ENCODE data around the gene IL10RB. TPM values are rescaled to one million over a fixed set of nuclear protein-coding genes. Genes with fewer than 3 reads are reported as not detected.

IL10RB gene
- total and polyA plus RNA-seq, 2 of the 8 experiments (the other 6 are each of a cell fraction or from before 2014, with no cell fraction given) = 2.7 to 3.2 TPM

- Histone ChIP-seq H3K79me2 (ENCODE audit: control insufficient read depth in 1 of 2, insufficient read depth in 2 of 2, low read length in 2 of 2) (no peaks in the 10 kb centered on the region), H3K4me2 (ENCODE audit: insufficient read depth in 1 of 2, low read depth in 2 of 2, low read length in 2 of 2) (no peak overlapping the region), H4K5ac (ENCODE audit: insufficient read length, low read depth, low read length) (no peak overlapping the region), H3K23me2 (ENCODE audit: low read depth, low read length) (no peaks in the 10 kb centered on the region), H3K4me1 (replicated peaks in 1 of 4; ENCODE audit: control insufficient read depth in 3 of 4, insufficient read depth in 4 of 4, low read length in 3 of 4) (no peaks in the 10 kb centered on the region), H3K9ac (replicated peaks in 1 of 4; ENCODE audit: extremely low read depth in 1 of 4, low read depth in 3 of 4, low read length in 3 of 4) (no peak overlapping the region), H3K18ac (ENCODE audit: extremely low read depth, low read length) (no peak overlapping the region), H2BK12ac (ENCODE audit: low read depth, low read length) (no peak overlapping the region), H3K9me3 (ENCODE audit: insufficient read depth in 2 of 2, low read depth in 1 of 2, low read length in 1 of 2) (no peaks in the 10 kb centered on the region), H4K8ac (ENCODE audit: extremely low read depth, insufficient read depth, low read length) (no peak overlapping the region), H3K14ac (ENCODE audit: insufficient read length) (no peak overlapping the region), H4K20me1 (replicated peaks in 1 of 2; ENCODE audit: control insufficient read depth in 1 of 2, insufficient read depth in 2 of 2, low read length in 2 of 2) (no peaks in the 10 kb centered on the region), H2BK20ac (ENCODE audit: low read length) (no peak overlapping the region), H3K4me3 (ENCODE audit: extremely low read depth in 1 of 4, insufficient read depth in 2 of 4, low read depth in 3 of 4, low read length in 4 of 4) (no peak overlapping the region), H2BK5ac (ENCODE audit: low read depth, low read length) (no peak overlapping the region), H3K56ac (replicated peaks; ENCODE audit: insufficient read length, low read depth, low read length) (no peak overlapping the region), H3K4ac (replicated peaks; ENCODE audit: insufficient read length, low read depth, low read length) (no peak overlapping the region), H2AFZ (ENCODE audit: low read length) (no peak overlapping the region), H3K79me1 (ENCODE audit: low read depth, low read length) (no peaks in the 10 kb centered on the region), H2BK120ac (replicated peaks; ENCODE audit: low read depth, low read length) (no peak overlapping the region), H3K27me3 (replicated peaks in 1 of 4; ENCODE audit: control insufficient read depth in 3 of 4, extremely low read depth in 1 of 4, insufficient read depth in 3 of 4, low read length in 3 of 4) (no peaks in the 10 kb centered on the region), H2AK5ac (ENCODE audit: low read depth, low read length) (no peak overlapping the region), H4K91ac (replicated peaks; ENCODE audit: insufficient read length, low read length) (no peak overlapping the region), H3K23ac (ENCODE audit: insufficient read length) (no peak overlapping the region), H2BK15ac (ENCODE audit: low read length) (no peak overlapping the region), H3K27ac (ENCODE audit: low read depth, low read length) (no peak overlapping the region), H3K36me3 (ENCODE audit: control insufficient read depth in 2 of 4, insufficient read depth in 4 of 4, low read length in 3 of 4) (no peaks in the 10 kb centered on the region)
- no peak for TF ChIP-seq CHD1 (IDR thresholded peaks at IDR 0.05; ENCODE audit: low read depth, low read length)
- TF ChIP-seq TEAD4 (IDR thresholded peaks at IDR 0.05; ENCODE audit: low read depth, low read length) = no peak
- TF ChIP-seq TAF1 (IDR thresholded peaks at IDR 0.05; ENCODE audit: low read depth, low read length) = no peak
- no peak for TF ChIP-seq POLR2A (IDR thresholded peaks at IDR 0.05; ENCODE audit: control extremely low read depth in 1 of 2, low read depth in 2 of 2, low read length in 2 of 2)
- TF ChIP-seq MAFK (IDR thresholded peaks at IDR 0.05; ENCODE audit: low read depth, low read length) = no peak
- TF ChIP-seq SP4 (IDR thresholded peaks at IDR 0.05; ENCODE audit: low read length) = no peak
- peak in 1 of 2 experiments; percentile 6 for DNase-seq (ENCODE audit: low read depth in 1 of 2, low spot score in 2 of 2)
- no peak for FAIRE-seq
- POLR2A ChIA-PET (ENCODE audit: partially characterized antibody) = no interaction called here
- CTCF ChIA-PET (ENCODE audit: partially characterized antibody) = interaction anchor here (1.2 kb wide), 1 partner anchor 63 kb away, joined by 3 read pairs; no protein-coding TSS in a partner anchor
- WGBS, 2 experiments (ENCODE audit: extremely low coverage in 1 of 2, insufficient coverage in 1 of 2, insufficient read length in 1 of 2, insufficient replicate concordance in 2 of 2, low coverage in 1 of 2, low lambda C conversion rate in 2 of 2, missing lambda C conversion rate in 1 of 2) = 92% methylated on average over 2 of the region's 2 CpGs; no CpG with 5 or more reads in 1 of the 2 experiments
Measured at GRCh38 chr21:33305938-33306337, 39.8 kb downstream of the IL10RB start.

Measured in H1 (cell line).